Endodermal cell (in vitro differentiated cells): ENCODE data around the gene RAB4B. TPM values are rescaled to one million over a fixed set of nuclear protein-coding genes. Genes with fewer than 3 reads are reported as not detected.
A peak's percentile ranks its signal among the peaks of the same experiment; 100 is the strongest.

Experiments used
- DNase-seq: peaks from one replicate; pipeline ENCODE4 v3.0.0-alpha.2; 2017
- H3K27ac ChIP-seq: 2 replicates; pipeline ENCODE4 v1.5.1; 2013; ENCODE audit warnings: mild to moderate bottlenecking, low read depth, low read length, moderate library complexity
- H3K27me3 ChIP-seq: 2 replicates; pipeline ENCODE4 v1.6.1; 2013; ENCODE audit warnings: mild to moderate bottlenecking, low read length, moderate library complexity; ENCODE audit not compliant: insufficient read depth, control insufficient read depth, poor library complexity, severe bottlenecking
- H3K36me3 ChIP-seq: 2 replicates; pipeline ENCODE4 v1.7.0; 2013; ENCODE audit warnings: mild to moderate bottlenecking, low read length, moderate library complexity; ENCODE audit not compliant: control insufficient read depth, insufficient read depth
- H3K4me1 ChIP-seq: one replicate; pipeline ENCODE4 v1.7.0; 2013; ENCODE audit warnings: low read length; ENCODE audit not compliant: control insufficient read depth, insufficient read depth
- H3K4me3 ChIP-seq: 2 replicates; pipeline ENCODE4 v1.5.1; 2013; ENCODE audit warnings: mild to moderate bottlenecking, low read length, moderate library complexity
- H3K9ac ChIP-seq: 2 replicates; pipeline ENCODE4 v1.6.1; 2013; ENCODE audit warnings: mild to moderate bottlenecking, low read length, moderate library complexity; ENCODE audit not compliant: poor library complexity, severe bottlenecking; ENCODE audit errors: extremely low read depth
- H3K9me3 ChIP-seq: 2 replicates; pipeline ENCODE4 v1.6.1; 2013; ENCODE audit warnings: mild to moderate bottlenecking, low read length, moderate library complexity; ENCODE audit not compliant: control insufficient read depth
- H3K27ac Mint-ChIP-seq: 2 replicates; pipeline ENCODE4 v1.8.0; 2020; ENCODE audit warnings: mixed read lengths
- H3K27me3 Mint-ChIP-seq: 2 replicates; pipeline ENCODE4 v1.8.0; 2021; ENCODE audit warnings: mild to moderate bottlenecking, mixed read lengths; ENCODE audit not compliant: insufficient read depth
- H3K36me3 Mint-ChIP-seq: 2 replicates; pipeline ENCODE4 v1.8.0; 2020; ENCODE audit warnings: low read depth, mixed read lengths
- H3K4me1 Mint-ChIP-seq: 2 replicates; pipeline ENCODE4 v1.8.0; 2020; ENCODE audit warnings: mixed read lengths
- H3K4me3 Mint-ChIP-seq: 2 replicates; pipeline ENCODE4 v1.8.0; 2020; ENCODE audit warnings: mild to moderate bottlenecking, moderate library complexity, mixed read lengths
- H3K9me3 Mint-ChIP-seq: 2 replicates; pipeline ENCODE4 v1.8.0; 2020; ENCODE audit warnings: mild to moderate bottlenecking, mixed read lengths
- WGBS, 2 experiments: methylation state at CpG; one replicate each; pipeline versions ENCODE4 v1.1.5 to v1.1.7; 2013; ENCODE audit warnings: missing lambda C conversion rate in 2 of 2, mixed read lengths in 1 of 2; ENCODE audit not compliant: insufficient coverage in 1 of 2, insufficient read length in 1 of 2; 5-methylcytosine and 5-hydroxymethylcytosine counted together
- total RNA-seq, 2 donors: library from RNA; stranded (reverse); fragmentation: NEBNext Ultra II Directional in 1 of 2; extraction: Animal tissue kit (Norgen Biotek cat#: 25700) in 1 of 2; gene quantifications; 2 replicates in 1 of 2; 3 replicates in 1 of 2; pipeline ENCODE4 v1.2.1, GENCODE V29; 2021
- TF ChIP-seq, protein P1 (sequence below): fragments of 200-600 bp; sonication (generic); conservative IDR thresholded peaks from 2 replicates; pipeline ENCODE4 v1.5.0; 2021; ENCODE audit warnings: antibody characterized with exemption, mild to moderate bottlenecking

RAB4B gene
- total RNA-seq, 2 donors from 2014 or later = 29.2 to 34.1 TPM

- Mint-ChIP-seq H3K4me1 (peaks cover 52% of the 10 kb centered on the region), H3K9me3 (no peaks in the 10 kb centered on the region), H3K36me3 (peaks cover 33% of the 10 kb centered on the region), H3K4me3 (no peak overlapping the region), H3K27ac (peak overlapping the region; percentile 89), H3K27me3 (peaks cover 13% of the 10 kb centered on the region)
- Histone ChIP-seq H3K9ac (no peak overlapping the region), H3K4me3 (no peak overlapping the region), H3K4me1 (peaks cover 12% of the 10 kb centered on the region), H3K36me3 (peaks cover 62% of the 10 kb centered on the region), H3K9me3 (no peaks in the 10 kb centered on the region), H3K27me3 (no peaks in the 10 kb centered on the region), H3K27ac (no peak overlapping the region)
- TF ChIP-seq, protein P1, sequence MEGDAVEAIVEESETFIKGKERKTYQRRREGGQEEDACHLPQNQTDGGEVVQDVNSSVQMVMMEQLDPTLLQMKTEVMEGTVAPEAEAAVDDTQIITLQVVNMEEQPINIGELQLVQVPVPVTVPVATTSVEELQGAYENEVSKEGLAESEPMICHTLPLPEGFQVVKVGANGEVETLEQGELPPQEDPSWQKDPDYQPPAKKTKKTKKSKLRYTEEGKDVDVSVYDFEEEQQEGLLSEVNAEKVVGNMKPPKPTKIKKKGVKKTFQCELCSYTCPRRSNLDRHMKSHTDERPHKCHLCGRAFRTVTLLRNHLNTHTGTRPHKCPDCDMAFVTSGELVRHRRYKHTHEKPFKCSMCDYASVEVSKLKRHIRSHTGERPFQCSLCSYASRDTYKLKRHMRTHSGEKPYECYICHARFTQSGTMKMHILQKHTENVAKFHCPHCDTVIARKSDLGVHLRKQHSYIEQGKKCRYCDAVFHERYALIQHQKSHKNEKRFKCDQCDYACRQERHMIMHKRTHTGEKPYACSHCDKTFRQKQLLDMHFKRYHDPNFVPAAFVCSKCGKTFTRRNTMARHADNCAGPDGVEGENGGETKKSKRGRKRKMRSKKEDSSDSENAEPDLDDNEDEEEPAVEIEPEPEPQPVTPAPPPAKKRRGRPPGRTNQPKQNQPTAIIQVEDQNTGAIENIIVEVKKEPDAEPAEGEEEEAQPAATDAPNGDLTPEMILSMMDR = no peak
- 100% methylated on average over 2 of the region's 2 CpGs; no CpG with 5 or more reads in 1 of the 2 experiments for WGBS, 2 experiments
- DNase-seq = no peak
Measured at GRCh38 chr19:40808021-40808325, 29.9 kb downstream of the RAB4B start.

DNA sequence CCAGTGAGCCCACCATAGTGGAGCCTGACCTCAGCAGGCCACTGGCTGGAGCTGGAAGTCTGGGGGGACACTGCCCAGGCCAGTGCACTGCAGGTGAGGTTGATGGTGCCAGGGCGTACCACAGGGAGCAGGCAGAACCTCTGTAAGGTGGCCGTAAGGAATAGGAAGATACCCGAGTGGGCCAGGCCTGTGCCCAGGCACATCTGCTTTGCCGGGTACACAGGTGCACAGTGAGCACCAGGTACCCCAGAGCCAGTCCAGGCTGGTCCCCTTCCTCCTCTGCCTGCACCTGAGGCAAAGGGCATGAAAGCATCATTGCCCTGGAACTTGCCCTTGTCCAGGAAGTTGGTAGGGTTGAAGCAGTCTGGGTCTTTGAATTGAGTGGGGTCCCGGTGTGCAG lies 30.4 kb downstream of the RAB4B start:
- no peak overlapping the region for H3K9ac ChIP-seq
- WGBS, 2 experiments = 93 to 100% methylated on average over 4 to 5 of the region's 5 CpGs
- DNase-seq = no peak
- H3K4me3 ChIP-seq = no peak overlapping the region
- peaks cover 57% of the 10 kb centered on the region for H3K36me3 ChIP-seq
- Mint-ChIP-seq H3K27ac (no peak overlapping the region), H3K36me3 (peaks cover 31% of the 10 kb centered on the region), H3K4me1 (peaks cover 48% of the 10 kb centered on the region), H3K27me3 (peaks cover 16% of the 10 kb centered on the region), H3K4me3 (no peak overlapping the region), H3K9me3 (no peaks in the 10 kb centered on the region)
- no peaks in the 10 kb centered on the region for H3K9me3 ChIP-seq
- peaks cover 8% of the 10 kb centered on the region for H3K4me1 ChIP-seq
- TF ChIP-seq, protein P1 = no peak
- no peaks in the 10 kb centered on the region for H3K27me3 ChIP-seq
- no peak overlapping the region for H3K27ac ChIP-seq

DNA sequence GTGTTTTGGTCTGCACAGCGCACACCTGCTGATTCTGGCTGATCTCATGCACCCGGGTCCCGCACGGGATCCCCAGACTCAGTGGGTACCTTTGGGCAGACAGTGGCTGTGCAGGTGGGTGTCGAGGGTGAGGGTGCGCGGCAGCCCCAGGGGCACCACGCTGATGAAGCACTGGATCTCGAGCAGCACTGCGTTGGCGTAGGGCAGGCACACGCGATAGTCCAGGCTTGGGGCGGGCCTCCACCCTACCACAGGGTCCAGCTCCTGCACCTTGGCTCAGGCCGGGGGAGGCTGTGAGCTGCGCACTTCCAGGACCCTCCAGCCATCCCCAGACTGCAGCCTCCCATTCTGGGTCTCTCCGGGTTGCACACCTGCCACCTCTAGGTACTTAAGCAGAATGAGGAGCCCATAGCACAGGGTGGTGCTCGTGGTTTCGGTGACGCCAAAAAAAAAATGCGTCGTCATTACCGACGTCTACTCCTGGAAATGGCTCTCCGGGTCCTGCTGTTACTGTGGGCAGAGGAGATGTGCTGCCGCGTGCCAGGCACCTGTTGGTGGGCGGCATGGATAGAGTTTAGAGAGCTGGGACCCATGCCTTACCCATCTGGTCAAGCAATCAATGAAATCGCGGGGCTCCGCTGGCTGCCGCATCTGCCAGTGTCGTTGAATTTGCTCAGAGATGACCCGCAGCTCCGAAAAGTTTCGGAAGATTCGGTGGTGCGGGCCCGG lies 31.5 kb downstream of the RAB4B start:
- Mint-ChIP-seq H3K4me1 (peaks cover 37% of the 10 kb centered on the region), H3K36me3 (peaks cover 25% of the 10 kb centered on the region), H3K27me3 (peaks cover 26% of the 10 kb centered on the region), H3K4me3 (peak overlapping the region; percentile 67), H3K9me3 (no peaks in the 10 kb centered on the region), H3K27ac (peak overlapping the region; percentile 98)
- Histone ChIP-seq H3K9me3 (no peaks in the 10 kb centered on the region), H3K4me1 (peaks cover 1% of the 10 kb centered on the region), H3K9ac (no peak overlapping the region), H3K27me3 (no peaks in the 10 kb centered on the region), H3K27ac (no peak overlapping the region), H3K4me3 (no peak overlapping the region), H3K36me3 (peaks cover 47% of the 10 kb centered on the region)
- 95 to 97% methylated on average over 17 to 39 of the region's 39 CpGs for WGBS, 2 experiments
- peak; percentile 53 for DNase-seq
- TF ChIP-seq, protein P1 = no peak
